MM.1S (cell line): ENCODE results near the gene NMNAT2.

Source experiments
- DNase-seq: peaks from one replicate; pipeline ENCODE4 v3.0.0-alpha.2; 2015
- H2AFZ ChIP-seq: fragments of 300-600 bp; sonication (generic); 2 replicates; pipeline ENCODE4 v1.6.0; 2016; ENCODE audit warnings: antibody characterized with exemption, low read length
- H3F3A ChIP-seq: fragments of 300-600 bp; sonication (generic); 2 replicates; pipeline ENCODE4 v1.6.1; 2016; ENCODE audit warnings: mild to moderate bottlenecking, antibody characterized with exemption, low read length, moderate library complexity, mixed read lengths; ENCODE audit not compliant: insufficient read depth
- H3K27ac ChIP-seq: fragments of 300-600 bp; sonication (generic); 2 replicates; pipeline ENCODE4 v1.5.1; 2016; ENCODE audit warnings: mild to moderate bottlenecking, low read length
- H3K27me3 ChIP-seq: fragments of 300-600 bp; sonication (generic); replicated peaks from 2 replicates; pipeline ENCODE4 v1.6.0; 2016; ENCODE audit warnings: low read length; ENCODE audit not compliant: insufficient read depth
- H3K36me3 ChIP-seq: fragments of 300-600 bp; sonication (generic); replicated peaks from 2 replicates; pipeline ENCODE4 v1.6.1; 2016; ENCODE audit warnings: mild to moderate bottlenecking, low read length, mixed read lengths; ENCODE audit not compliant: insufficient read depth
- H3K4me1 ChIP-seq: fragments of 300-600 bp; sonication (generic); 2 replicates; pipeline ENCODE4 v1.6.1; 2016; ENCODE audit warnings: low read length, mixed read lengths
- H3K4me2 ChIP-seq: fragments of 300-600 bp; sonication (generic); 2 replicates; pipeline ENCODE4 v1.6.0; 2016; ENCODE audit warnings: low read depth, low read length
- H3K4me3 ChIP-seq: fragments of 300-600 bp; sonication (generic); 2 replicates; pipeline ENCODE4 v1.5.1; 2016; ENCODE audit warnings: low read length, mixed read lengths
- H3K79me2 ChIP-seq: fragments of 300-600 bp; sonication (generic); 2 replicates; pipeline ENCODE4 v1.6.1; 2016; ENCODE audit warnings: mixed run types, low read length, mixed read lengths
- H3K9ac ChIP-seq: fragments of 300-600 bp; sonication (generic); 2 replicates; pipeline ENCODE4 v1.6.1; 2016; ENCODE audit warnings: low read length, mixed read lengths
- H3K9me2 ChIP-seq: fragments of 300-600 bp; sonication (generic); replicated peaks from 2 replicates; pipeline ENCODE4 v1.6.1; 2016; ENCODE audit warnings: mild to moderate bottlenecking, low read length, mixed read lengths; ENCODE audit not compliant: insufficient read depth
- H3K9me3 ChIP-seq: fragments of 300-600 bp; sonication (generic); replicated peaks from 2 replicates; pipeline ENCODE4 v1.6.1; 2016; ENCODE audit warnings: mild to moderate bottlenecking, low read length, mixed read lengths; ENCODE audit not compliant: insufficient read depth
- H4K20me1 ChIP-seq: fragments of 300-600 bp; sonication (generic); 2 replicates; pipeline ENCODE4 v1.6.1; 2016; ENCODE audit warnings: mild to moderate bottlenecking, low read length, moderate library complexity, mixed read lengths; ENCODE audit not compliant: insufficient read depth
- CTCF ChIP-seq: fragments of 300-600 bp; sonication (generic); IDR thresholded peaks from 2 replicates; pipeline ENCODE4 v1.5.1; 2016; ENCODE audit warnings: antibody characterized with exemption, low read length, mixed read lengths
- EZH2 ChIP-seq: fragments of 300-600 bp; sonication (generic); optimal IDR thresholded peaks from 2 replicates; pipeline ENCODE3; 2017; ENCODE audit warnings: low read depth, mild to moderate bottlenecking, antibody characterized with exemption, low read length, mixed read lengths
- EZH2phosphoT487 ChIP-seq: fragments of 300-600 bp; sonication (generic); IDR thresholded peaks from 2 replicates; pipeline ENCODE4 v1.6.1; 2018; ENCODE audit warnings: antibody characterized with exemption, low read length

The NMNAT2 gene

GRCh38 chr1:183463566-183463965, 45.4 kb upstream of the NMNAT2 start:
- no peak overlapping the region for H3K4me2 ChIP-seq
- no peak for DNase-seq
- H3K4me3 ChIP-seq: no peak overlapping the region
- H3K79me2 ChIP-seq: no peaks in the 10 kb centered on the region
- no peaks in the 10 kb centered on the region for H3K4me1 ChIP-seq
- H3K27ac ChIP-seq: no peak overlapping the region
- H3K9me3 ChIP-seq: no peaks in the 10 kb centered on the region
- H3K36me3 ChIP-seq: no peaks in the 10 kb centered on the region
- H3F3A ChIP-seq: no peaks in the 10 kb centered on the region
- H2AFZ ChIP-seq: no peak overlapping the region
- no peaks in the 10 kb centered on the region for H3K9me2 ChIP-seq
- no peak overlapping the region for H3K9ac ChIP-seq
- TF ChIP-seq EZH2: no peak
- TF ChIP-seq EZH2phosphoT487: no peak
- no peaks in the 10 kb centered on the region for H4K20me1 ChIP-seq
- H3K27me3 ChIP-seq: no peaks in the 10 kb centered on the region

DNA sequence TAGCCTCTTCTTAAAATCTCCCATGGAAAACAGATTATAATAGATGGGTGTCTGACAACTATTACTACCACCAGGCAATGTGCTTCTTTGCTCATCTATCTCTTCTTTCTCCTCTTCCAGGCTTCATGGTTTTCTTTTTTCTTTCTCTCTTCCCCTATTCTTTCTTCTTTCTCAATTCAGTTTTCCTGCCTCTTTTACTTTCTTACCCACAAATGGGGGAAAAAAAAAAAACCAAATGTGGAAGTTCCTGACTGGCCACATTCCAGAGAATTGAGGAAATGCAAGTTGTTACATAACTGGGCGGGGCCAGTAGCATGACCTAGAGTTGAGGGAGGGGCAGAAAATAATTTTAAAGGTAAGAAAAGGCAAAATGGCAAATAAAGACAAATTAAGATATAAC, 43.2 kb upstream of the NMNAT2 start:
- H3K9me3 ChIP-seq: no peaks in the 10 kb centered on the region
- H3K79me2 ChIP-seq: no peaks in the 10 kb centered on the region
- H2AFZ ChIP-seq: no peak overlapping the region
- no peaks in the 10 kb centered on the region for H3K27me3 ChIP-seq
- no peaks in the 10 kb centered on the region for H3K36me3 ChIP-seq
- no peak overlapping the region for H3K27ac ChIP-seq
- no peak overlapping the region for H3K4me3 ChIP-seq
- H3F3A ChIP-seq: no peaks in the 10 kb centered on the region
- no peak overlapping the region for H3K9ac ChIP-seq
- H3K9me2 ChIP-seq: no peaks in the 10 kb centered on the region
- no peak for DNase-seq
- TF ChIP-seq EZH2 (no peak), CTCF (no peak), EZH2phosphoT487 (no peak)
- no peak overlapping the region for H3K4me2 ChIP-seq
- H3K4me1 ChIP-seq: no peaks in the 10 kb centered on the region
- H4K20me1 ChIP-seq: no peaks in the 10 kb centered on the region

DNA sequence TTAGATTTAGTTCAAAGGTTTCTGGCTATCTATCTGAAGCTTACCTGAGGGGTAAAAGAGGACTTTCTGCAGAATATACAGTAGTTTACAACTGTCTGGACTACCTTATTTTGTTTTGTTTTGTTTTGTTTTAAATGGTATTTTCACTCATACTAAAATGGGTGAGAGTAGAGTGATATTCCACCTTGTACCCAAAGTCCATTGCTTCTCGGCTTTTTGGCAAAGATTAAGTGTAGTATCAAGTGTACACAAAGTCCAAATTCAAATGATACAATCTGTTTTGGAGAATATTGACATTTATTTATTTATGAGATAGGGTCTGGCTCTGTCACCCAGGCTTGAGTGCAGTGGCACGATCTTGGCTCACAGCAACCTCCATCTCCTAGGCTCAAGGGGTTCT, 42.4 kb upstream of the NMNAT2 start:
- Histone ChIP-seq H3K36me3 (no peaks in the 10 kb centered on the region), H3K27me3 (no peaks in the 10 kb centered on the region), H3K4me3 (no peak overlapping the region), H3K9ac (no peak overlapping the region), H3K27ac (no peak overlapping the region), H3K4me1 (no peaks in the 10 kb centered on the region), H3K9me2 (no peaks in the 10 kb centered on the region), H3K4me2 (no peak overlapping the region), H3K9me3 (no peaks in the 10 kb centered on the region), H3F3A (no peaks in the 10 kb centered on the region), H4K20me1 (no peaks in the 10 kb centered on the region), H2AFZ (no peak overlapping the region), H3K79me2 (no peaks in the 10 kb centered on the region)
- TF ChIP-seq EZH2: no peak
- TF ChIP-seq CTCF: no peak
- TF ChIP-seq EZH2phosphoT487: no peak
- no peak for DNase-seq

DNA sequence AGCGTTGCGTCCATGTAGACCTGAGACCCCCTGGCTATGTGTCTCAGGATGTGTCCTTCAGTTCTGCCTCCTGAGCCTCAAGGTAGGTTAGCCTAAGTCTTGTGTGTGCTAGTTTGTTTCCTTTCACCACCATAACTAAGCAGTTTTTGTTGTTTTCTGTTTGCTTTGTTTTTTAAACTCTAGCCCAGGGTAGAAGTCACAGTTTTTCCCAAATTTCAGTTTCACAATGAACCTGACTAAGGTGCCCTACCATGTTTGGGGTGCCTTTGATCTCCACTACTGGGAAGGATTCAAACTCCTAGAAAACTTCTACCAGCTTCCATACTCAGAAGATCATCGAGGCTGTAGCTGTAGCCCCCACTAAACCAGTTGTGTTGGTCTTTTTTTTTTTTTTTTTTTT, 39.3 kb upstream of the NMNAT2 start:
- no peak overlapping the region for H3K27ac ChIP-seq
- no peak for DNase-seq
- no peak overlapping the region for H3K4me2 ChIP-seq
- H3K79me2 ChIP-seq: no peaks in the 10 kb centered on the region
- H3K4me3 ChIP-seq: no peak overlapping the region
- H3K9me2 ChIP-seq: no peaks in the 10 kb centered on the region
- H2AFZ ChIP-seq: peak overlapping the region; percentile 51; the same call in 1 of the 2 replicates
- H3K9ac ChIP-seq: no peak overlapping the region
- H3K27me3 ChIP-seq: no peaks in the 10 kb centered on the region
- H4K20me1 ChIP-seq: no peaks in the 10 kb centered on the region
- TF ChIP-seq CTCF (no peak), EZH2 (no peak), EZH2phosphoT487 (no peak)
- H3K4me1 ChIP-seq: no peaks in the 10 kb centered on the region
- no peaks in the 10 kb centered on the region for H3K36me3 ChIP-seq
- H3K9me3 ChIP-seq: no peaks in the 10 kb centered on the region
- no peaks in the 10 kb centered on the region for H3F3A ChIP-seq
